ENCODE results near the gene MEOX1. TPM values are rescaled to one million over a fixed set of nuclear protein-coding genes. Genes with fewer than 3 reads are reported as not detected.

MEOX1 gene
- total RNA-seq, 2 experiments from 2014 or later = 0.54 to 1.3 TPM

DNA sequence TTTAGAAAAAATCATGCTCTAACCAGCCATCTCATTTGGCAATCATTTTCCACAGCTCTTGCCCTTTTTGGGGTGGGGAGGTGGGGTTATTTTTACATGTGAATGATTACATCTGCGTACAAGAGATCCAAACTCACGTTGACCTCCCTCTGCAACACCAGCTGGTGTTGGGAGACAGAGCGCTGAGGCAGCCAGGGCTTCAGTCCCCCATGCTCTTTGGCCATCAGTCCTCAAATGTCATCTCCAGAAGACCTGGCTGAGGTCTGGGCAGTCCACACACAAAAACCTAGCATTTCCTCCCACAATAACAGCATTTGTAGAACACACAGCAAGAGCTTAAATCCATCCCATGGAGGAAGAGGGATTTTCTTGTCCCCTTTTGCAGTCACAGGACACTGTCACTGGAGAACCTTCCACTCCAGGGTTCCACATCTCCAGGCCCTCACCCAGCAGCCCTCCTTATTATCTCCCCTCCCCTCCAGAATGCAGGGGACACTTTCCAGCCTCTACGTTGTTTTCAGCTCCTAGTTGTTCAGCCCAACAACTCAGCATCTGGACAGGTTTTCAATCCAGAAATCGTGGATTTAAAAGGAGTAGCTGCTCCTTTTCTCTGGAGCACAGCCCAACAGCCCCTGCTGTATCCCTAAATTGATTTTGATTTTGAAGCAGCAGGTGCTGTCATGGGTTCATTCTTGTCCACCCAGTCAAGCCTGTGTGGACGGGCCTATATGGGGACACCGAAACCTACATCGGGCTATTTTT is 21.1 kb downstream of the MEOX1 start:
- Mint-ChIP-seq H3K27ac (no peak overlapping the region), H3K27me3 (peaks cover 31% of the 10 kb centered on the region), H3K9me3 (ENCODE audit: low read depth) (no peaks in the 10 kb centered on the region), H3K4me1 (peaks cover 7% of the 10 kb centered on the region), H3K36me3 (no peaks in the 10 kb centered on the region), H3K4me3 (no peak overlapping the region)
- ATAC-seq = no peak
- no peak for DNase-seq
- CTCF ChIA-PET = interaction anchor here (0.7 to 1.7 kb wide), 4 partner anchors 11 to 65 kb away, joined by 3 to 5 read pairs (median 3); no protein-coding TSS in a partner anchor

DNA sequence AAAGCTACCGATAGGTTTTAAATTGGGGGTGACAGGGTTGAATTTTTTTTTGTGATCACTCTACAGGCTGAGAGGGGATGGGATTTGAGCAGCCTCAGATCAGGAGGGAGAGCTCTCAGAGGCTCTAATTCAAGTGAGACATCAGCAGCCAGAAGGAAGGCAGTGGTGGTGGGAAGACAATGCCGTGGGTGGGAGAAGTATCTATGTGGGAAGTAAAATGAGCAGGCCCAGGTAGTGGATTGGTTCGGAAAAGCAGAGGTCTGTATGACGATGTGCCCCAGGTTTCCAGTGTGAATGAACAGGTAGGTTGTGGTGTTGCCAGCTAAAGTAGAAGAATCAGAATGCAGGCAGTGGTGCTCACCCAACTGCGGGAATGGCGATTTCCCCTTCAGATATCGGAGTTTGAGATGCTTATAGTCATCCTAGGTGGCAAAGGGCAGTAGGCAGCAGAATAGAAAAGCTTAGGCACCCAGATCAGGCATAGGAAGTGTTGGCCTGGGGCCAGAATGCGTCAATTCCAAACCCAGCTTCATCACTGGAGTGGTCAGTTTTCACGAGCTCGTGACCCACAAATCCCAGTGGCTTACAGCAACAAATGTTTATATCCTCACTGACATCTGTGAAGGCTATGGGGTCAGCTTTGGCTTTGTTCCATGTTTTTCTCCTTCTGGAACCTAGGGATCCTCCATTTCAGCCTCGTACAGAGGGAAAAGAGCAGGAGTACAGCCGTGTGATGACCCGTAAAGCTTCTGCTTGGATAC is 24.0 kb downstream of the MEOX1 start:
- Mint-ChIP-seq H3K4me3 (no peak overlapping the region), H3K27ac (no peak overlapping the region), H3K27me3 (peaks cover 23% of the 10 kb centered on the region), H3K9me3 (ENCODE audit: low read depth) (no peaks in the 10 kb centered on the region), H3K4me1 (peaks cover 7% of the 10 kb centered on the region), H3K36me3 (no peaks in the 10 kb centered on the region)
- no peak for DNase-seq
- no peak for ATAC-seq
- CTCF ChIA-PET = interaction anchor here (0.5 to 1.9 kb wide), 3 partner anchors 36 to 136 kb away, joined by 4 to 6 read pairs (median 5); no protein-coding TSS in a partner anchor

DNA sequence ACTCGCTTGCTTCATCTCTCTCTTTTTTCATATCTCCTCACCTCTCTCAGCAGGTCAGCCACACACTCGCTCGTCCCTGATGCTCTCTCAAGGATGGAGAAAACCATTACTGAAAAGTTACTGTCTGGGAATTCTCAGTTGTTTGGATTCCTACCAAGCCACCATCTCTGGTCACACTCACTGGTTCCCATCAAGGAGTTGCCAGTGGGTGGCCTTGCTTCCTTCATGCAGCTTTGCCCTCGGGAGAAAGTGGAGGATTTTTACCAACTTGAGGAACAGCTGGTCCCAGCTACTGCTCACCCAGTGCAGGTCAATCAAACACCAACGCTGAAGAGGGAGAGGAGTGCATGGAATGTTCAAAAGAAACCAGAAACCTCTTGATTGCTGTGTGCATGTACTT is 25.3 kb downstream of the MEOX1 start:
- peaks cover 23% of the 10 kb centered on the region for H3K27me3 Mint-ChIP-seq
- no peak for ATAC-seq
- DNase-seq = no peak
- no peaks in the 10 kb centered on the region for H3K36me3 Mint-ChIP-seq
- CTCF ChIA-PET = interaction anchor here (1.1 to 1.9 kb wide), 2 partner anchors 37 to 59 kb away, joined by 3 to 6 read pairs; no protein-coding TSS in a partner anchor
- no peak overlapping the region for H3K4me3 Mint-ChIP-seq
- H3K4me1 Mint-ChIP-seq = peaks cover 7% of the 10 kb centered on the region
- H3K27ac Mint-ChIP-seq = no peak overlapping the region
- no peaks in the 10 kb centered on the region for H3K9me3 Mint-ChIP-seq (ENCODE audit: low read depth)

DNA sequence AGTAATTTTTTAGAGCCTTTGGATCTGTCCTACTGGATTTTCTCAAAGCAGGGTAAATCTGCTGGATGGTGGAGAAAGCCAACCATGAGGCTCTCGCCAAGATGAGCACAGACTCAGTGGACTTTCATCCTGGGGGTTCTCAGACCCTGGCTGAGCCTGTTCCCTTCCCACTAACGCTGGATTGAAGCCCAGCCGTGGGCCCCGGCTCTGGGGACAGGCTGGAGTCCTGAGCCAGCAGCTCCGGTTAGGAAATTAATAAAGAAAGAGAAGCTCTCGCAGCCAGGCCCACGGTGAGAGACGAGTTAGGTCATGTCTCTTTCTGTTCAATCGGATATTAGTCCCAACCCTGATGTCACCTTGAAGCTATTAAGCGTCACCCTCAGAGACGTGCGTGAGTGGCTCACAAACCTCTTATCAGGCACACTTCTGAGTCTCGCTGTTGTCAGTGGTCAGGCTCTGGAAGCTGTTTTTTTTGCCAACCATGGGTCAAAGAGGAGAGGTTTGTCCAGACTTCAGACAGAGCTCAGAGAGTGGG is 27.1 kb downstream of the MEOX1 start:
- ATAC-seq (no peak), DNase-seq (no peak)
- H3K36me3 Mint-ChIP-seq = no peaks in the 10 kb centered on the region
- no peaks in the 10 kb centered on the region for H3K9me3 Mint-ChIP-seq (ENCODE audit: low read depth)
- H3K4me1 Mint-ChIP-seq = no peaks in the 10 kb centered on the region
- CTCF ChIA-PET = interaction anchor here (1.2 to 1.4 kb wide), 2 partner anchors 39 to 131 kb away, joined by 3 read pairs; no protein-coding TSS in a partner anchor
- no peak overlapping the region for H3K27ac Mint-ChIP-seq
- no peak overlapping the region for H3K4me3 Mint-ChIP-seq
- peaks cover 21% of the 10 kb centered on the region for H3K27me3 Mint-ChIP-seq

DNA sequence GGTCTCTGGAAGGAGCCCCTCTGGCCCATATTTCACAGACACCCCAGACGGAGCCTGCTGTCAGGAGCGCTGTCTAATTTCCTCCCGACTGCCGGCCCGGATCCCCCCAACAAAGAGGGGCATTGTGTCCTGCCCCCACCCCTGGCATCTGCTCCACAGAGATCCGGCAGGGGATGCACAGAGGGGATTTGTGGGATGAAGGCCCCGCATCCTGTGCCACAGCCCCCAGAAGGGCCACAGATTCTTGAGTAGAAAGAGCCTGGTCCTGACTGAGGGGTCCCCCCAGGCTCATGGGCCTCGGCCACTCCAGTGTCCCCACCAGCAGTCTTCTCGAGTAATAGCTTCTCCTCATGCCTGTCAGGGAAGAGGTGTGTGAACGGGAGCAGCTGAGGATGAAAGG is 29.5 kb downstream of the MEOX1 start:
- no peak overlapping the region for H3K27ac Mint-ChIP-seq
- CTCF ChIA-PET = no interaction called here
- no peak overlapping the region for H3K4me3 Mint-ChIP-seq
- H3K4me1 Mint-ChIP-seq = no peaks in the 10 kb centered on the region
- H3K9me3 Mint-ChIP-seq (ENCODE audit: low read depth) = no peaks in the 10 kb centered on the region
- ATAC-seq (no peak), DNase-seq (no peak)
- no peaks in the 10 kb centered on the region for H3K36me3 Mint-ChIP-seq
- peaks cover 22% of the 10 kb centered on the region for H3K27me3 Mint-ChIP-seq

DNA sequence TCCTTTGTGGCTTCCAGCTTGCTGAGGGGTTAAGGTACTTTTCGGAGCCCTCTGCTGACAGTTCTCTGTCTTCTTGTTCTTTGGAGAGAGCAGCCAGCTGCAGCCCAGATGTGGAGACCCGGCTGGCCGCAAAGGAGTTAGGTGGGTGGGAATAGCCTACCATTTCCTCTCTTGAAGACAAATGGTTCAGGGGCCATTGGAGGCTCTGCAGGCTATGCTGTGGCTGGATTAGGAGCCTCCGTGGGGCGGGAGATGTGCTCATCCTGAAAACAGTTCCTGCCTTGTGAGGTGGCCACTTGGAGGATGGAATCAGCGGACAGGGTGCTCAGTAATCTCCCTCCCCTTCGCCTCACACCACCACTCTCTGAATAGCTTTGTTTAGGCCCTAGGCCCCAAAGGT is 30.3 kb downstream of the MEOX1 start:
- DNase-seq (no peak), ATAC-seq (no peak)
- CTCF ChIA-PET = no interaction called here
- H3K4me1 Mint-ChIP-seq = no peaks in the 10 kb centered on the region
- no peak overlapping the region for H3K27ac Mint-ChIP-seq
- H3K27me3 Mint-ChIP-seq = peaks cover 20% of the 10 kb centered on the region
- H3K4me3 Mint-ChIP-seq = no peak overlapping the region
- no peaks in the 10 kb centered on the region for H3K36me3 Mint-ChIP-seq
- H3K9me3 Mint-ChIP-seq (ENCODE audit: low read depth) = no peaks in the 10 kb centered on the region

DNA sequence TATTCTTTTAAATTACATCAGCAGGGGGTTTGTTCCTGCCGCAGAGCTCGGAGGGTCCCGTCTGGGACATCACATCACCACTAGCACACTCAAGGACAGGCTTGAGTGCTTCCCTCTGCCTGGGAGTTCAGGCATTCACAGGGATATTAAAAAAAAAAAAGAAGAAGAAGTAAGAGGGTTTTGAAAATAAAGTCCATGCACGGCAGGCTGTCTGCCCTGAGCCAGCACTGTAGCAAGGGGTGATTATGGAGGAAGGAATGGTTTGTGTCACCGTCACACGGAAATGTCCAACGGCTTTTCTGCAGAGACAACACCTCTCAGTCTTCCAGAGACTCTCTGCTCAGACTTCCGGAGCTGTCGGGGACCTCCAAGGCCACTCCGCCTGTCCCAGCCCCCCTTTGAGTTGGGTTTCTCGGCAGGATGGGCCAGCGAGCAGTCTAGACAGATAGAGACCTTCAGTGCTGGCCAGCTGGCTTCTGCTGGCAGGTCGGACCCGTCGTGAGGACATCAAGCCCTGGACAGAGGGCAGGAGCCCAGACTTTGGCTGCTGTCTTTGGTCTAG is 33.6 kb downstream of the MEOX1 start:
- Mint-ChIP-seq H3K27me3 (peaks cover 38% of the 10 kb centered on the region), H3K9me3 (ENCODE audit: low read depth) (no peaks in the 10 kb centered on the region), H3K36me3 (no peaks in the 10 kb centered on the region), H3K27ac (no peak overlapping the region), H3K4me1 (no peaks in the 10 kb centered on the region), H3K4me3 (no peak overlapping the region)
- ATAC-seq (no peak), DNase-seq (no peak)
- CTCF ChIA-PET = no interaction called here

DNA sequence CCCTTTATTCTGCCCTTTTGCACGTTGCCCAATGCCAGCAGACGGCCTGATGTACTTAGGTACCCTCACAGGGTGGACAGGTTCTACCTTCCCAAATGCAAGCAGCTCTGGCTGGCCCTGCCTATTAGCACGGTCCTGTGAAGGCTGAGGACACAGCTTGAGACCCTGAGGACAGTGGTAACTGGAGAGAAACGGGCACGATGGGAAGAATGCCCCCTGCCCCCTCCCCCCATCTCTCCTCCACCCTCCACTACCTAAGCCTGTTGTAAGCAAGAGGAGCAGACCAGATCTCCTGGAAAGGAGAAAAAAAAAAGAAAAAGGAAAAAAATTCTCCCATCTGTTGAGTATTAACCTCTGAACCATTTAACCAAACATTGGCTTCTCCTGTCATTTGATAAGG is 34.1 kb downstream of the MEOX1 start:
- Mint-ChIP-seq H3K4me3 (no peak overlapping the region), H3K27me3 (peaks cover 37% of the 10 kb centered on the region), H3K9me3 (ENCODE audit: low read depth) (no peaks in the 10 kb centered on the region), H3K27ac (no peak overlapping the region), H3K4me1 (no peaks in the 10 kb centered on the region), H3K36me3 (no peaks in the 10 kb centered on the region)
- DNase-seq (no peak), ATAC-seq (no peak)
- CTCF ChIA-PET = no interaction called here

DNA sequence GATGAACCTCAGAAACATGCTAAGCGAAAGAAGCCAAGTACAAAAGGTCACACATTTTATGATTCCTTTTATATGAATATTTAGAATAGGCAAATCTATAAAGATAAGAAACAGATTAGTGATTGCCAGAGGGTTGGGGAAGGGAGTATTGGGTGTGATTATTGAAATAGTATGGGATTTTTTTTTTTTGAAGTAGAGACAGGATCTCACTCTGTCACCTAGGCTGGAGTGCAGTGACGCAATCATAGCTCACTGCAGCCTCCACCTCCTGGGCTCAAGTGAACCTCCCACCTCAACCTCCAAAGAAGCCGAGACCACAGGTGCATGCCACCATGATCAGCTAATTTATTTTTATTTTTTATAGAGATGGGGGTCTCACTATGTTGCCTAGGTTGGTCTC is 35.7 kb downstream of the MEOX1 start:
- DNase-seq (no peak), ATAC-seq (no peak)
- Mint-ChIP-seq H3K4me1 (no peaks in the 10 kb centered on the region), H3K9me3 (ENCODE audit: low read depth) (no peaks in the 10 kb centered on the region), H3K4me3 (no peak overlapping the region), H3K27me3 (peaks cover 44% of the 10 kb centered on the region), H3K36me3 (no peaks in the 10 kb centered on the region), H3K27ac (no peak overlapping the region)
- CTCF ChIA-PET = interaction anchor here (1.6 kb wide), 1 partner anchor 49 kb away, joined by 4 read pairs; no protein-coding TSS in a partner anchor

DNA sequence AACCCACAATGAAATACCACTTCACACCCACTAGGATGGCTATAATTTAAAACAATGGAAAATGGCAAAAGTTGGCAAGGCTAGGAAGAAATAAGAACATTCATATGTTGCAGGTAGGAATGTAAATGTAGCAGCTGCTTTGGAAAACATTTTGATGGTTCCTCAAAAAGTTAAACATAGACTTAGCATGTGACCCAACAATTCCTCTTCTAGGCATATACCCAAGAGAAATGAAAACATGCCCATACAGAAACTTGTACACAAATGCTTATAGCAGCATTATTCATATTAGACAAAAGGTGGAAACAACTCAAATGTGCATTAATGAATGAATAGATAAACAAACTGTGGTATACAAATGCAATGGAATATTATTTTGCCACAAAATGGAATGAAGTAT is 36.1 kb downstream of the MEOX1 start:
- DNase-seq (no peak), ATAC-seq (no peak)
- H3K27me3 Mint-ChIP-seq = peaks cover 45% of the 10 kb centered on the region
- no peaks in the 10 kb centered on the region for H3K36me3 Mint-ChIP-seq
- no peaks in the 10 kb centered on the region for H3K4me1 Mint-ChIP-seq
- H3K27ac Mint-ChIP-seq = no peak overlapping the region
- H3K9me3 Mint-ChIP-seq (ENCODE audit: low read depth) = no peaks in the 10 kb centered on the region
- CTCF ChIA-PET = interaction anchor here (1.6 kb wide), 1 partner anchor 49 kb away, joined by 4 read pairs; no protein-coding TSS in a partner anchor
- H3K4me3 Mint-ChIP-seq = no peak overlapping the region

DNA sequence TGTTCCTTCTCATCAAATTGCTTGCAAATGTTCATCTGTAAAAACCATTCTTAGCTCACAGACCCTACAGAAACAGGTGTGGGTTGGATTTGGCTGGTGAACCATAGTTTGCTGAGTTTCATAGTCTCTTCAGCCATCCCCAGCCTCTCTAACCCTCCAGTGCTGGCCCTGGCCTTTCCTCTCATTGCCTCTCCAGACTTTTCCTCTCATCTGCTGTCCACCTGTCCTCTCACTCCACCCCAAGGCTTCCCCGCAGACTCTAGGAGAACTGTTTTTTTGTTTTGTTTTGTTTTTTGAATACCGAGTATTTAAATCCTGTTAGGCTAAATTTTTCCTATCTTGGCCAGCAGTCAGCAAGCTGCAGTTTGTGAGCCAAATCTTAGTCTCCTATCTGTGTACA is 41.1 kb downstream of the MEOX1 start:
- peaks cover 31% of the 10 kb centered on the region for H3K27me3 Mint-ChIP-seq
- CTCF ChIA-PET = interaction anchor here (0.7 to 1.3 kb wide), 2 partner anchors 35 to 79 kb away, joined by 3 to 4 read pairs; no protein-coding TSS in a partner anchor

DNA sequence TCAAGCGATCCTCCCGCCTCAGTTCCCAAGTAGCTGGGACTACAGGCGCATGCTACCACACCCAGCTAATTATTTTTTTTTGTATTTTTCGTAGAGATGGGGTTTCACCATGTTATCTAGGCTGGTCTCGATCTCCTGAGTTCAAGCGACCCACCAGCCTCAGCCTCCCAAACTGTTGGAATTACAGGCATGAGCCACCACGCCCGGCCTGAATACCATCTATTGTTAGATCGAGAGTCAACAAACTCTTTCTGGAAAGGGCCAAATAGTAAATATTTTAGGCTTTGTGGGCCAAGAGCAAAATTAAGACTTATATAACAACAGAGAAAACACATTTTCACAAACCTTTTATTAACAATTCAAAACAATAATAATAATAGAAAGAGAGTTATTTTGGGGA is 41.6 kb downstream of the MEOX1 start:
- no peak for DNase-seq
- no peak overlapping the region for H3K27ac Mint-ChIP-seq
- CTCF ChIA-PET = interaction anchor here (0.7 to 1.3 kb wide), 2 partner anchors 36 to 79 kb away, joined by 3 to 4 read pairs; no protein-coding TSS in a partner anchor
- H3K4me1 Mint-ChIP-seq = no peaks in the 10 kb centered on the region
- no peak for ATAC-seq
- H3K27me3 Mint-ChIP-seq = peaks cover 30% of the 10 kb centered on the region
- no peaks in the 10 kb centered on the region for H3K36me3 Mint-ChIP-seq
- H3K9me3 Mint-ChIP-seq (ENCODE audit: low read depth) = no peaks in the 10 kb centered on the region
- H3K4me3 Mint-ChIP-seq = no peak overlapping the region

More for the DNA sequence above, 41.1 kb downstream of the MEOX1 start:
- Mint-ChIP-seq H3K9me3 (ENCODE audit: low read depth) (no peaks in the 10 kb centered on the region), H3K4me1 (no peaks in the 10 kb centered on the region), H3K4me3 (no peak overlapping the region), H3K27ac (no peak overlapping the region), H3K36me3 (no peaks in the 10 kb centered on the region)
- ATAC-seq = no peak
- no peak for DNase-seq

DNA sequence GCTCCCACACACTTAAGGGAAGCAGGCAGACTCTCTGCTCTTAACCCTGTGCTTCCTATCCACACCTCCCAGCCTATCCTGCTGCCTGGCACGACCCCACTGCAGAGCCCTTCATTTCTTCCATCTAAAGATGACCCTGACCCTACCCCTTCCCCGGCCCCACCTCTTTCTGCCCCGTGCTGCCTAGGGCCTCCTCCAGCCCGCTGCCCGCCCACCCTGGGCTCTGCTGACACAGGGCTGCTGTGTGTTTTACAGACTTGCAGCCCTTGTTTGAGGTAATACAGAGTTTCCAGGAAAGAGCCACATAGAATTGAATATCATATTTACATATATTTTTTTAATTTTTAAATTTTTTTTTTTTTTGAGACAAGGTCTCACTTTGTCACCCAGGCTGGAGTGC is 42.0 kb downstream of the MEOX1 start:
- CTCF ChIA-PET = no interaction called here
- no peak for ATAC-seq
- no peaks in the 10 kb centered on the region for H3K9me3 Mint-ChIP-seq (ENCODE audit: low read depth)
- H3K4me3 Mint-ChIP-seq = no peak overlapping the region
- H3K4me1 Mint-ChIP-seq = no peaks in the 10 kb centered on the region
- H3K27ac Mint-ChIP-seq = no peak overlapping the region
- no peak for DNase-seq
- H3K36me3 Mint-ChIP-seq = no peaks in the 10 kb centered on the region
- H3K27me3 Mint-ChIP-seq = peaks cover 27% of the 10 kb centered on the region
